Mucosa of rectum (tissue), 2 donors: ENCODE measurements around the gene FERMT3.
A peak's percentile ranks its signal among the peaks of the same experiment; 100 is the strongest.
"Not testable (repeated sequence)": the region's sequence is repeated elsewhere in the genome, so short reads cannot be mapped to it uniquely, and the experiment has no call there.

Source experiments
- H3K27ac ChIP-seq, 2 donors: one replicate each; pipeline ENCODE4 v1.7.0; 2013; ENCODE audit warnings: inconsistent platforms in 2 of 2, low read depth in 2 of 2, low read length in 2 of 2
- H3K27me3 ChIP-seq, 2 donors: one replicate each; pipeline ENCODE4 v1.7.0; 2013; ENCODE audit warnings: low read length in 2 of 2; ENCODE audit not compliant: control insufficient read depth in 2 of 2, insufficient read depth in 2 of 2
- H3K36me3 ChIP-seq, 2 donors: one replicate each; pipeline ENCODE4 v1.7.0; 2013; ENCODE audit warnings: low read length in 2 of 2; ENCODE audit not compliant: control insufficient read depth in 2 of 2, insufficient read depth in 2 of 2
- H3K4me1 ChIP-seq, 2 donors: one replicate each; pipeline ENCODE4 v1.7.0; 2013; ENCODE audit warnings: low read length in 2 of 2, mild to moderate bottlenecking in 1 of 2; ENCODE audit not compliant: control insufficient read depth in 2 of 2, insufficient read depth in 2 of 2
- H3K4me3 ChIP-seq, 2 donors: one replicate each; pipeline ENCODE4 v1.7.0; 2013; ENCODE audit warnings: low read length in 2 of 2
- H3K9ac ChIP-seq, 2 donors: one replicate each; pipeline ENCODE4 v1.7.0; 2013; ENCODE audit warnings: low read length in 2 of 2, low read depth in 1 of 2, mild to moderate bottlenecking in 1 of 2
- H3K9me3 ChIP-seq, 2 donors: one replicate each; pipeline ENCODE4 v1.7.0; 2013; ENCODE audit warnings: low read length in 2 of 2; ENCODE audit not compliant: control insufficient read depth in 2 of 2
- donor health status: healthy.
- donor health status: Normal muscosa, but diverticular disease.

FERMT3 gene

GRCh38 chr11:64244107-64244506 is 37.6 kb downstream of the FERMT3 start:
- no peak overlapping the region for H3K27ac ChIP-seq
- peaks cover 7 to 8% of the 10 kb centered on the region in 2 donors for H3K36me3 ChIP-seq
- H3K4me1 ChIP-seq = peaks cover 44 to 50% of the 10 kb centered on the region in 2 donors
- no peak overlapping the region for H3K9ac ChIP-seq
- no peaks in the 10 kb centered on the region for H3K27me3 ChIP-seq
- H3K9me3 ChIP-seq = no peaks in the 10 kb centered on the region
- H3K4me3 ChIP-seq = no peak overlapping the region

GRCh38 chr11:64244966-64245365 is 38.4 kb downstream of the FERMT3 start:
- Histone ChIP-seq H3K4me3 (peak overlapping the region; percentile 91), H3K27me3 (no peaks in the 10 kb centered on the region), H3K9me3 (no peaks in the 10 kb centered on the region), H3K36me3 (peaks cover 7 to 8% of the 10 kb centered on the region in 2 donors), H3K4me1 (peaks cover 37 to 43% of the 10 kb centered on the region in 2 donors), H3K9ac (peak overlapping the region; percentile 84), H3K27ac (peak overlapping the region; percentile 93)

- peaks cover 7 to 8% of the 10 kb centered on the region in 2 donors for H3K36me3 ChIP-seq
- H3K4me1 ChIP-seq = peaks cover 32 to 39% of the 10 kb centered on the region in 2 donors
- peak overlapping the region; percentile 91 for H3K4me3 ChIP-seq
- H3K27ac ChIP-seq = peak overlapping the region; percentile 93
- H3K9ac ChIP-seq = peak overlapping the region; percentile 84
- no peaks in the 10 kb centered on the region for H3K27me3 ChIP-seq
- no peaks in the 10 kb centered on the region for H3K9me3 ChIP-seq
These were observed 38.9 kb downstream of the FERMT3 start for GRCh38 chr11:64245401-64245796.

- H3K27me3 ChIP-seq = no peaks in the 10 kb centered on the region
- H3K27ac ChIP-seq = peak overlapping the region; percentile 93
- H3K4me1 ChIP-seq = peaks cover 36 to 41% of the 10 kb centered on the region in 2 donors
- no peaks in the 10 kb centered on the region for H3K9me3 ChIP-seq
- peak overlapping the region; percentile 91 for H3K4me3 ChIP-seq
- H3K36me3 ChIP-seq = peaks cover 7 to 8% of the 10 kb centered on the region in 2 donors
- peak overlapping the region; percentile 84 for H3K9ac ChIP-seq
These were observed 39.5 kb downstream of the FERMT3 start for GRCh38 chr11:64245797-64246620.

GRCh38 chr11:64246621-64246870 is 40.0 kb downstream of the FERMT3 start:
- Histone ChIP-seq H3K27ac (peak overlapping the region; percentile 93 to 95), H3K4me3 (peak overlapping the region; percentile 91), H3K4me1 (peaks cover 37 to 43% of the 10 kb centered on the region in 2 donors), H3K9ac (peak overlapping the region in 1 of 2 donors; percentile 84)
- not testable (repeated sequence) for H3K9me3 ChIP-seq, H3K27me3 ChIP-seq, H3K36me3 ChIP-seq

GRCh38 chr11:64246871-64247728 is 40.6 kb downstream of the FERMT3 start, which contains the start of gene PPP1R14B:
TSS of gene PPP1R14B (minus strand) at chr11:64246943. CDS start at chr11:64246673, 270 bp downstream.
- Histone ChIP-seq H3K36me3 (peaks cover 7 to 8% of the 10 kb centered on the region in 2 donors), H3K9me3 (no peaks in the 10 kb centered on the region), H3K9ac (peak within 1 kb of the TSS; percentile 86 to 89), H3K27ac (peak within 1 kb of the TSS; percentile 93 to 95), H3K4me1 (peaks cover 38 to 44% of the 10 kb centered on the region in 2 donors), H3K4me3 (peak within 1 kb of the TSS; percentile 95 to 97), H3K27me3 (no peaks in the 10 kb centered on the region)

GRCh38 chr11:64247729-64248531 is 41.4 kb downstream of the FERMT3 start:
- Histone ChIP-seq H3K9ac (peak overlapping the region; percentile 86 to 89), H3K36me3 (peaks cover 7% of the 10 kb centered on the region in 2 donors), H3K27me3 (no peaks in the 10 kb centered on the region), H3K9me3 (no peaks in the 10 kb centered on the region), H3K4me3 (peak overlapping the region; percentile 95 to 97), H3K27ac (peak overlapping the region; percentile 92 to 95), H3K4me1 (peaks cover 35 to 42% of the 10 kb centered on the region in 2 donors)

- no peak overlapping the region for H3K4me3 ChIP-seq
- no peaks in the 10 kb centered on the region for H3K27me3 ChIP-seq
- H3K9ac ChIP-seq = no peak overlapping the region
- no peak overlapping the region for H3K27ac ChIP-seq
- peaks cover 1 to 2% of the 10 kb centered on the region in 2 donors for H3K36me3 ChIP-seq
- H3K4me1 ChIP-seq = peaks cover 38 to 42% of the 10 kb centered on the region in 2 donors
- no peaks in the 10 kb centered on the region for H3K9me3 ChIP-seq
These were observed 42.1 kb downstream of the FERMT3 start for GRCh38 chr11:64248578-64248977.

- peaks cover 41 to 42% of the 10 kb centered on the region in 2 donors for H3K4me1 ChIP-seq
- H3K9ac ChIP-seq = no peak overlapping the region
- no peaks in the 10 kb centered on the region for H3K27me3 ChIP-seq
- no peaks in the 10 kb centered on the region for H3K9me3 ChIP-seq
- no peak overlapping the region for H3K27ac ChIP-seq
- no peaks in the 10 kb centered on the region for H3K36me3 ChIP-seq
- no peak overlapping the region for H3K4me3 ChIP-seq
These were observed 42.5 kb downstream of the FERMT3 start for GRCh38 chr11:64249038-64249437.
